Neuronal stem cell (in vitro differentiated cells): Measurements from ENCODE around the gene SIK2.

Experiments used
- DNase-seq: peaks from one replicate; pipeline ENCODE4 v3.0.0-alpha.2; 2013; ENCODE audit warnings: low spot score
- H2AFZ ChIP-seq: one replicate; pipeline ENCODE4 v1.6.1; 2013; ENCODE audit warnings: mild to moderate bottlenecking, low read length, inconsistent platforms
- H2AK5ac ChIP-seq: 2 replicates; pipeline ENCODE4 v1.6.1; 2013; ENCODE audit warnings: low read depth, mild to moderate bottlenecking, inconsistent platforms, low read length, moderate library complexity, mixed read lengths
- H2BK120ac ChIP-seq: 2 replicates; pipeline ENCODE4 v1.6.1; 2013; ENCODE audit warnings: low read depth, mild to moderate bottlenecking, inconsistent platforms, low read length, moderate library complexity, mixed read lengths
- H2BK12ac ChIP-seq: one replicate; pipeline ENCODE4 v1.6.1; 2013; ENCODE audit warnings: low read length, inconsistent platforms
- H2BK15ac ChIP-seq: 2 replicates; pipeline ENCODE4 v1.6.1; 2013; ENCODE audit warnings: mild to moderate bottlenecking, low read length, inconsistent platforms, mixed read lengths
- H2BK5ac ChIP-seq: one replicate; pipeline ENCODE4 v1.6.1; 2013; ENCODE audit warnings: inconsistent platforms, mild to moderate bottlenecking, low read length, moderate library complexity
- H3K14ac ChIP-seq: one replicate; pipeline ENCODE4 v1.6.1; 2013; ENCODE audit warnings: low read length, inconsistent platforms
- H3K18ac ChIP-seq: 2 replicates; pipeline ENCODE4 v1.6.1; 2013; ENCODE audit warnings: low read length, inconsistent platforms
- H3K23ac ChIP-seq: 2 replicates; pipeline ENCODE4 v1.6.1; 2013; ENCODE audit warnings: low read depth, mild to moderate bottlenecking, mixed read lengths, low read length, inconsistent platforms; ENCODE audit not compliant: poor library complexity
- H3K27ac ChIP-seq: replicated peaks from 3 replicates; pipeline ENCODE4 v1.5.1; 2013; ENCODE audit warnings: low read length, inconsistent platforms
- H3K27me3 ChIP-seq, 3 experiments: 2 replicates each; pipeline ENCODE4 v1.6.1; 2013; ENCODE audit warnings: low read length in 3 of 3, mild to moderate bottlenecking in 2 of 3, inconsistent platforms in 1 of 3, low read depth in 1 of 3, mixed read lengths in 1 of 3, moderate library complexity in 1 of 3; ENCODE audit not compliant: control insufficient read depth in 3 of 3, insufficient read depth in 3 of 3
- H3K36me3 ChIP-seq, 2 donors: replicated peaks in 1 of 2; 2 replicates each; pipeline ENCODE4 v1.6.1; 2013; ENCODE audit warnings: low read length in 2 of 2; ENCODE audit not compliant: control insufficient read depth in 2 of 2, insufficient read depth in 2 of 2
- H3K4ac ChIP-seq: 2 replicates; pipeline ENCODE4 v1.6.1; 2013; ENCODE audit warnings: inconsistent platforms, mild to moderate bottlenecking, low read length, moderate library complexity
- H3K4me1 ChIP-seq, 2 donors: 1 replicate in 1 of 2; 2 replicates in 1 of 2; pipeline ENCODE4 v1.6.1; 2013; ENCODE audit warnings: low read length in 2 of 2, low read depth in 1 of 2; ENCODE audit not compliant: control insufficient read depth in 2 of 2, insufficient read depth in 1 of 2
- H3K4me2 ChIP-seq: one replicate; pipeline ENCODE4 v1.6.1; 2013; ENCODE audit warnings: mild to moderate bottlenecking, low read length, inconsistent platforms; ENCODE audit not compliant: insufficient read depth, poor library complexity, severe bottlenecking
- H3K4me3 ChIP-seq, 2 donors: 2 replicates each; pipeline ENCODE4 v1.5.1; 2013; ENCODE audit warnings: low read length in 2 of 2, mild to moderate bottlenecking in 2 of 2, inconsistent platforms in 1 of 2, moderate library complexity in 1 of 2
- H3K79me1 ChIP-seq: one replicate; pipeline ENCODE4 v1.6.1; 2013; ENCODE audit warnings: low read depth, mild to moderate bottlenecking, inconsistent platforms, low read length, moderate library complexity
- H3K9ac ChIP-seq: one replicate; pipeline ENCODE4 v1.6.1; 2013; ENCODE audit warnings: mild to moderate bottlenecking, low read depth, low read length, inconsistent platforms; ENCODE audit not compliant: poor library complexity
- H3K9me3 ChIP-seq, 2 donors: replicated peaks in 1 of 2; 2 replicates each; pipeline versions ENCODE3 to v1.6.1; 2013; ENCODE audit warnings: low read length in 2 of 2, mild to moderate bottlenecking in 2 of 2, inconsistent platforms in 1 of 2, low read depth in 1 of 2, mixed read lengths in 1 of 2, moderate library complexity in 1 of 2; ENCODE audit not compliant: control insufficient read depth in 2 of 2, insufficient read depth in 1 of 2
- H4K8ac ChIP-seq: one replicate; pipeline ENCODE4 v1.6.1; 2013; ENCODE audit warnings: low read depth, mild to moderate bottlenecking, inconsistent platforms, low read length, moderate library complexity
- H4K91ac ChIP-seq: one replicate; pipeline ENCODE4 v1.6.1; 2013; ENCODE audit warnings: low read length, low read depth, mild to moderate bottlenecking, inconsistent platforms; ENCODE audit not compliant: poor library complexity
- WGBS, 2 donors: extraction: QIAGEN DNeasy Blood & Tissue Kit; methylation state at CpG; one replicate each; pipeline ENCODE4 v1.1.7; 2013; ENCODE audit warnings: missing lambda C conversion rate in 2 of 2, mixed read lengths in 1 of 2; ENCODE audit not compliant: insufficient read length in 2 of 2, insufficient replicate concordance in 1 of 2; ENCODE audit errors: extremely low coverage in 2 of 2; 5-methylcytosine and 5-hydroxymethylcytosine counted together

Gene SIK2

DNA sequence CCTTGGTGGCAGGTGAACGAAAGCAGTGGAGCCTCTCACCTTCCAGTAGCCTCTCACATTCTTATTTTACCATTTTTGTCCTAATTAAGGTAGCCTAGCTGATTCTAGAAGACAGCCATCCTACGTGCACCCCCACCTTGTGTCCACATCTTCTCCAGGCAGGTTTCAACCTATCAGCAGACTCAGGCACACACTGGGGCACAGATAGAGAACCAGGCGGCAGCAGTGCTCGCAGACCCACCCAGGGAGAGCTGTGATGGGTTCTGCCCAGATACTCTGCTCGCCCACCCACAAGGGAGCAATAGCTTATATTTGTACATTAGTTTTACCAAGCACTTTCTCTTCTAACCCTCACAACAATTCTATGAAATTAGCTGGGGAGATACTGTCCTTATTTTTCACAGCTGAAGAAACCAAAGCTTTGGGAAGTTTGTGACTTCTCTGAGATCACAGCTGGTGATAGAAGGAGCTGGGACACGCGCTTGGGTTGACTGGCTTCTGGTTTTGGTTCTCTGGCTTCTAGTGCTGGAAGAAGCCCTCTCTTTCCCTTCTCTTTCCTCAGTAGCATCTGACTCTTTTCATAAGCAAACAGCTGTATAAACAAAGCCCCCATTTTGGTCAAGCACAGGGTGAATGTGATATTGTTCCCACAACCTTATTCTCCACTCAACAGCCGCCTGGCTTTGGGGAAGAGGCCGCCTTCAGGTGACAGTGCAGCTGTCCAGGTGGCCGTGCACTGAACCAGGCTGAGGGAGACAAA is 127.0 kb downstream of the SIK2 start:
- no CpG with 5 or more reads among the region's 10 CpGs for WGBS, 2 donors
- no peak overlapping the region for H4K8ac ChIP-seq
- no peak overlapping the region for H4K91ac ChIP-seq
- H2BK15ac ChIP-seq = no peak overlapping the region
- no peak overlapping the region for H3K14ac ChIP-seq
- H3K36me3 ChIP-seq = peaks cover 8 to 38% of the 10 kb centered on the region in 2 donors
- no peaks in the 10 kb centered on the region for H3K9me3 ChIP-seq
- no peak overlapping the region for H2BK12ac ChIP-seq
- no peak overlapping the region for H3K9ac ChIP-seq
- H2BK120ac ChIP-seq = no peak overlapping the region
- peaks cover 14 to 38% of the 10 kb centered on the region in 2 donors for H3K4me1 ChIP-seq
- no peak overlapping the region for H2AK5ac ChIP-seq
- H2BK5ac ChIP-seq = no peak overlapping the region
- no peak overlapping the region for H3K27ac ChIP-seq
- no peak overlapping the region for H3K4ac ChIP-seq
- no peak overlapping the region for H2AFZ ChIP-seq
- H3K4me3 ChIP-seq = no peak overlapping the region
- H3K27me3 ChIP-seq = no peaks in the 10 kb centered on the region
- H3K18ac ChIP-seq = no peak overlapping the region
- H3K79me1 ChIP-seq = peaks cover 1% of the 10 kb centered on the region
- H3K4me2 ChIP-seq = no peak overlapping the region
- DNase-seq = no peak
- no peak overlapping the region for H3K23ac ChIP-seq

DNA sequence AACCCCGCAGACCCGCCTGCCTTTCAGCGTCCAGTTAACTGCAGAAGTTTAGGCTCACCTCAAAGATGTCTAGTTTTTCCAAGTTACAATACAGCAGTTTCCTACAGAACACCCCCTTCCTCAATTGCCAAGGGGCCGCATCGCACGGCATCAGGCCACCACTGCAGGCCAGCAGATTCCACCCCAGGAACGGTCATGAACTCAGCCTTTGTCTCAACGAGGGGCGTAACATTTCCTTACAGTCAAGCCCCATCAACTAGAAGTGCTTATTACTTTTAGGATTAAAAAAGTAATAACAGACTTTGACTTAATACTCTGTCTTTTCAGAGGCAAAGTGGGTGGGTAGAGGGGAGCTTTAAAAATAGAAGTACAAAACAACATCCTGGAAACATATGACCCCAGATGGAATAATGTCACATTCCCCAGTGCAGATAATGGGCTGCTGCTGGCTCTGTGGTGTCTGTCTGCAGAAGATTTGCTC is 127.6 kb downstream of the SIK2 start:
- no peak overlapping the region for H3K27ac ChIP-seq
- peaks cover 1% of the 10 kb centered on the region for H3K79me1 ChIP-seq

DNA sequence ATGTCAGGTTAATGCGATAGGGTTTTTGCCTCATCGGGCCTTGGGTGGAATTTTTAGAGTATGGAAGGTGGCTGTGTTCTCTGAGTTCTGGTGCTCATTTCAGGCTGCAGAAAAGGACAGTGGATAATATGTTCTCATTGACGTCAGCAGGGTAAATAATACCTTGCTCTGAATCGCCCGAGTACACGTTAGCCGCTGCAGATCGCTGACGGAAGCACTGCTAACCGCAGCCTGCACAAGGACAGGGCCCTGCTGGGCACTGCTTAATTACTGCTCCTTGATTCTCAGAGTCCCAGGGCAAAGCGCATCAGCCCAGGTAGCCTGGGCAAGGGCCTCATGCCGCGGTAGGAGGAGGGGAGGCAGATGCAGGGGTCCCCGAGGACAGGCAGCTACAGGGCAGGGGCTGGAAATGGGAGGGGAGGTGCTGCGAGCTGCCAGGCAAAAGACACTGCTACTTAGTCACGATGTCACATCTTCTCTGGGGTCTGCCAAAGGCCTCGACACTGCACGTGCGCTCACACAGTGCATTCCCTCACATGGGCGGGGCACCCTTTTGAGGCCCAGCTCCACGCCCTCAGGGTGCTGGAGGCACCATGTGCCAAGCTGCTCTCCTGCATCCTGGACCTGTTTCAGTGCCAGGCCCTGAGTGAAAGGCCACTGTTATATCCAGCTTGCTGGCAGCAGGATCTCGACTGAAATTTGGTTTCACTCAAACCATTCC is 128.8 kb downstream of the SIK2 start:
- Histone ChIP-seq H2BK5ac (no peak overlapping the region), H3K4me3 (no peak overlapping the region), H3K9me3 (no peaks in the 10 kb centered on the region), H3K4me1 (peaks cover 15 to 55% of the 10 kb centered on the region in 2 donors), H3K18ac (no peak overlapping the region), H3K9ac (peak overlapping the region; percentile 80), H2AK5ac (no peak overlapping the region), H4K91ac (no peak overlapping the region), H2BK15ac (no peak overlapping the region), H3K4ac (no peak overlapping the region), H3K27me3 (no peaks in the 10 kb centered on the region), H2AFZ (no peak overlapping the region), H3K14ac (no peak overlapping the region), H3K27ac (no peak overlapping the region), H2BK12ac (no peak overlapping the region), H3K4me2 (no peak overlapping the region), H3K36me3 (peaks cover 3 to 20% of the 10 kb centered on the region in 2 donors), H3K79me1 (peaks cover 1% of the 10 kb centered on the region), H2BK120ac (no peak overlapping the region), H4K8ac (no peak overlapping the region), H3K23ac (no peak overlapping the region)
- no peak for DNase-seq
- WGBS, 2 donors = no CpG with 5 or more reads among the region's 22 CpGs

More for the DNA sequence above, 127.6 kb downstream of the SIK2 start:
- Histone ChIP-seq H3K27me3 (no peaks in the 10 kb centered on the region), H2BK12ac (no peak overlapping the region), H2AK5ac (no peak overlapping the region), H3K4me3 (no peak overlapping the region), H3K4me1 (peaks cover 14 to 44% of the 10 kb centered on the region in 2 donors), H2BK5ac (no peak overlapping the region), H3K23ac (no peak overlapping the region), H3K4ac (no peak overlapping the region), H3K14ac (no peak overlapping the region), H3K4me2 (no peak overlapping the region), H3K36me3 (peaks cover 3 to 32% of the 10 kb centered on the region in 2 donors), H3K18ac (no peak overlapping the region), H4K8ac (no peak overlapping the region), H2BK120ac (no peak overlapping the region), H2BK15ac (no peak overlapping the region), H3K9me3 (no peaks in the 10 kb centered on the region), H2AFZ (no peak overlapping the region), H4K91ac (no peak overlapping the region), H3K9ac (no peak overlapping the region)
- no CpG with 5 or more reads among the region's 9 CpGs for WGBS, 2 donors
- no peak for DNase-seq

DNA sequence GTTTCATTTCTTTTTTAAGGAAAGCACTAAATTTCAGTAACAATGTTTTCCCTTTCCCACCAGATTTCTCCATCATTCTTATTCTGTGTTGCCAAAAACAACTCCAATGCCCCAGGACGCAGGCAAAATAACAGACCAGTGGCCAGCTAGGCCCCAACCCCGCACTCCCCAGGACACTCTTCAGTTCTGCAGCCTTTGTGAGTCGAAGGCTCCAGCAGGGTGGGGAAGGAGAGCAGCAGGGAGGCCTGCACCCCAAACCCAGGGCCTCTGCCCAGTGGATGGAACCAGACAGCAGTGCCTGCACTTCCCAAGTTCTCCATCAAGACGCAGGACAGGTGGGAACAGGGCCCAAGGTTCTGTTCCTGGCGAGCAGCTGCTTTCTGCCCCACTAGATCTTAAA is 129.6 kb downstream of the SIK2 start:
- Histone ChIP-seq H2BK5ac (no peak overlapping the region), H4K8ac (no peak overlapping the region), H3K79me1 (peaks cover 1% of the 10 kb centered on the region), H4K91ac (no peak overlapping the region), H2AK5ac (no peak overlapping the region), H2BK15ac (no peak overlapping the region), H3K27ac (no peak overlapping the region), H3K14ac (no peak overlapping the region), H2BK12ac (no peak overlapping the region), H3K4me3 (no peak overlapping the region), H3K27me3 (no peaks in the 10 kb centered on the region), H2BK120ac (no peak overlapping the region), H3K23ac (no peak overlapping the region), H3K4me2 (no peak overlapping the region), H3K18ac (no peak overlapping the region), H2AFZ (no peak overlapping the region), H3K4me1 (peaks cover 15 to 63% of the 10 kb centered on the region in 2 donors), H3K36me3 (peaks cover 0 to 12% of the 10 kb centered on the region in 2 donors), H3K9me3 (no peaks in the 10 kb centered on the region), H3K9ac (no peak overlapping the region), H3K4ac (no peak overlapping the region)
- WGBS, 2 donors = no CpG with 5 or more reads among the region's 5 CpGs
- no peak for DNase-seq
